Keratinocyte (primary cell): ENCODE measurements around the gene ALG14. TPM values are rescaled to one million over a fixed set of nuclear protein-coding genes. Genes with fewer than 3 reads are reported as not detected.

Experiments
- DNase-seq: peaks from one replicate; pipeline ENCODE4 v3.0.0-alpha.2; 2011; ENCODE audit warnings: low read depth, missing footprints, low spot score
- FAIRE-seq: peaks from 2 replicates; lab custom pipeline; 2011; peaks lifted over from hg19 to GRCh38; lab: Jason Lieb, UNC
- H2AFZ ChIP-seq: 2 replicates; pipeline ENCODE4 v1.6.0; 2012; ENCODE audit warnings: low read length, control low read depth, inconsistent platforms; ENCODE audit not compliant: control insufficient read depth
- H3K27ac ChIP-seq: 2 replicates; pipeline ENCODE4 v1.5.1; 2011; ENCODE audit warnings: low read length; ENCODE audit not compliant: control insufficient read depth, insufficient read depth
- H3K27me3 ChIP-seq: 3 replicates; pipeline ENCODE4 v1.6.0; 2011; ENCODE audit warnings: low read length; ENCODE audit not compliant: control insufficient read depth, insufficient read depth; ENCODE audit errors: extremely low read depth
- H3K36me3 ChIP-seq, 2 experiments: 2 replicates in 1 of 2; 3 replicates in 1 of 2; pipeline ENCODE4 v1.5.1; 2011; ENCODE audit warnings: low read length in 2 of 2, mild to moderate bottlenecking in 1 of 2; ENCODE audit not compliant: control insufficient read depth in 2 of 2, insufficient read depth in 2 of 2; ENCODE audit errors: extremely low read depth in 1 of 2
- H3K4me1 ChIP-seq: 3 replicates; pipeline ENCODE4 v1.5.1; 2011; ENCODE audit warnings: low read length; ENCODE audit not compliant: control insufficient read depth, insufficient read depth; ENCODE audit errors: extremely low read depth
- H3K4me2 ChIP-seq: 3 replicates; pipeline ENCODE4 v1.6.0; 2011; ENCODE audit warnings: low read depth, low read length; ENCODE audit not compliant: control insufficient read depth, insufficient read depth; ENCODE audit errors: extremely low read depth
- H3K4me3 ChIP-seq, 3 experiments: fragments of 200-600 bp in 1 of 3; sonication (generic) in 1 of 3; 2 replicates in 2 of 3; 3 replicates in 1 of 3; pipeline ENCODE4 v1.5.1; 2011 to 2016; ENCODE audit warnings: low read length in 3 of 3, mild to moderate bottlenecking in 3 of 3, control low read depth in 2 of 3, inconsistent platforms in 1 of 3, low read depth in 1 of 3, mixed read lengths in 1 of 3, mixed run types in 1 of 3, moderate library complexity in 1 of 3; ENCODE audit not compliant: control insufficient read depth in 2 of 3, insufficient read depth in 2 of 3; ENCODE audit errors: extremely low read depth in 1 of 3
- H3K79me2 ChIP-seq: 2 replicates; pipeline ENCODE4 v1.6.0; 2012; ENCODE audit warnings: low read length; ENCODE audit not compliant: control insufficient read depth, insufficient read depth
- H3K9ac ChIP-seq: 3 replicates; pipeline ENCODE4 v1.6.0; 2011; ENCODE audit warnings: low read length; ENCODE audit not compliant: control insufficient read depth, insufficient read depth; ENCODE audit errors: extremely low read depth
- H3K9me1 ChIP-seq: 3 replicates; pipeline ENCODE4 v1.6.0; 2011; ENCODE audit warnings: low read length; ENCODE audit not compliant: control insufficient read depth, insufficient read depth; ENCODE audit errors: extremely low read depth
- H3K9me3 ChIP-seq: 2 replicates; pipeline ENCODE4 v1.5.1; 2012; ENCODE audit warnings: low read depth, low read length; ENCODE audit not compliant: control insufficient read depth
- H4K20me1 ChIP-seq: 3 replicates; pipeline ENCODE4 v1.6.0; 2011; ENCODE audit warnings: low read length; ENCODE audit not compliant: control insufficient read depth, insufficient read depth; ENCODE audit errors: extremely low read depth
- CTCF ChIP-seq, 3 experiments: IDR thresholded peaks in 1 of 3; conservative IDR thresholded peaks in 1 of 3; optimal IDR thresholded peaks in 1 of 3; 2 replicates in 2 of 3; 3 replicates in 1 of 3; pipeline versions ENCODE3 to v1.5.1; 2011; ENCODE audit warnings: low read length in 3 of 3, mild to moderate bottlenecking in 3 of 3, moderate library complexity in 2 of 3, control low read depth in 1 of 3, inconsistent platforms in 1 of 3; ENCODE audit not compliant: insufficient read depth in 2 of 3; ENCODE audit errors: extremely low read depth in 1 of 3
- EZH2 ChIP-seq: IDR thresholded peaks from one replicate; pipeline ENCODE4 v1.6.1; 2012; ENCODE audit warnings: inconsistent platforms, mild to moderate bottlenecking, low read length, moderate library complexity
- dilution Hi-C: fragments of 300-500 bp; cut with MboI; formaldehyde crosslinking; loops from one replicate; pipeline ENCODE4 v1.7.0; 2020; ENCODE audit warnings: low sequenced_read_pairs; ENCODE audit not compliant: extremely low pct_ligation_motif_present
- polyA plus RNA-seq, 5 experiments: library from polyadenylated mRNA; depleted of rRNA in 3 of 5; stranded (reverse) in 3 of 5; stranded (forward) in 1 of 5; unstranded in 1 of 5; fragments of >200 nt; gene quantifications; 1 replicate in 1 of 5; 2 replicates in 3 of 5; 3 replicates in 1 of 5; pipeline versions ENCODE4 v1.2.1 to v1.2.3, GENCODE V29; 2011 to 2012; ENCODE audit warnings: missing spikeins in 2 of 5, low read depth in 1 of 5, low replicate concordance in 1 of 5

The ALG14 gene
- polyA plus RNA-seq, 1 donor (not counting 4 experiments of a cell fraction or from before 2014, with no cell fraction given) = 4.6 TPM

- peaks cover 7% of the 10 kb centered on the region for H3K4me1 ChIP-seq
- DNase-seq = no peak
- dilution Hi-C loops = no loop called here
Measured at GRCh38 chr1:94988356-94988755, 84.4 kb downstream of the ALG14 start.

GRCh38 chr1:94986783-94987182, 86.0 kb downstream of the ALG14 start:
- Histone ChIP-seq H3K4me3 (no peak overlapping the region), H3K79me2 (no peaks in the 10 kb centered on the region), H3K36me3 (no peaks in the 10 kb centered on the region), H3K4me1 (peaks cover 17% of the 10 kb centered on the region), H4K20me1 (no peaks in the 10 kb centered on the region), H3K9me3 (no peaks in the 10 kb centered on the region), H3K9me1 (no peaks in the 10 kb centered on the region), H3K4me2 (no peak overlapping the region), H3K9ac (no peak overlapping the region), H3K27ac (no peak overlapping the region), H2AFZ (no peak overlapping the region), H3K27me3 (no peaks in the 10 kb centered on the region)
- peak; percentile 71 for FAIRE-seq
- TF ChIP-seq EZH2 (no peak), CTCF (optimal IDR thresholded peaks at IDR 0.05 in 1 of 3, IDR thresholded peaks at IDR 0.05 in 1 of 3, conservative IDR thresholded peaks at IDR 0.05 in 1 of 3; ENCODE audit: extremely low read depth in 1 of 3, insufficient read depth in 2 of 3, low read length in 3 of 3) (no peak)
- peak; percentile 15 for DNase-seq
- dilution Hi-C loops = no loop called here

More at GRCh38 chr1:94988356-94988755, 84.4 kb downstream of the ALG14 start:
- no peak for FAIRE-seq
- Histone ChIP-seq H3K36me3 (no peaks in the 10 kb centered on the region), H2AFZ (no peak overlapping the region), H4K20me1 (no peaks in the 10 kb centered on the region), H3K79me2 (no peaks in the 10 kb centered on the region), H3K27me3 (no peaks in the 10 kb centered on the region), H3K9me1 (no peaks in the 10 kb centered on the region), H3K4me2 (no peak overlapping the region), H3K9me3 (no peaks in the 10 kb centered on the region), H3K9ac (no peak overlapping the region), H3K4me3 (no peak overlapping the region), H3K27ac (no peak overlapping the region)
- TF ChIP-seq EZH2 = no peak
- TF ChIP-seq CTCF (optimal IDR thresholded peaks at IDR 0.05 in 1 of 3, IDR thresholded peaks at IDR 0.05 in 1 of 3, conservative IDR thresholded peaks at IDR 0.05 in 1 of 3; ENCODE audit: extremely low read depth in 1 of 3, insufficient read depth in 2 of 3, low read length in 3 of 3) = no peak
